Esophagus squamous epithelium (tissue), 4 donors: ENCODE measurements around the gene AOPEP.

Experiments
- CTCF ChIP-seq, 6 experiments: fragments of 450-650 bp in 4 of 6; fragments of 200-600 bp in 2 of 6; sonication (generic) in 2 of 6; IDR thresholded peaks; one replicate each; pipeline ENCODE4 v1.5.1; 2016 to 2019; ENCODE audit warnings: antibody characterized with exemption in 6 of 6, mild to moderate bottlenecking in 4 of 6, moderate library complexity in 4 of 6
- POLR2A ChIP-seq, 4 donors: fragments of 450-650 bp; IDR thresholded peaks; one replicate each; pipeline ENCODE4 v1.6.1; 2017; ENCODE audit warnings: antibody characterized with exemption in 4 of 4, mild to moderate bottlenecking in 4 of 4, moderate library complexity in 3 of 4

- no peak for TF ChIP-seq CTCF (IDR thresholded peaks at IDR 0.05)
- no peak for TF ChIP-seq POLR2A (IDR thresholded peaks at IDR 0.05)
These were observed 76.3 kb downstream of the AOPEP start for GRCh38 chr9:94802793-94803192.
